Transverse colon (tissue), 4 donors: Measurements from ENCODE around the gene PTPRE. TPM values are rescaled to one million over a fixed set of nuclear protein-coding genes. Genes with fewer than 3 reads are reported as not detected.

Experiments used
- DNase-seq: peaks from one replicate; pipeline ENCODE4 v3.0.0-alpha.2; 2019
- H3K27ac ChIP-seq, 4 donors: fragments of 200-600 bp; sonication (generic); 2 replicates each; pipeline ENCODE4 v1.5.1; 2016 to 2018; ENCODE audit warnings: inconsistent platforms in 4 of 4
- H3K27me3 ChIP-seq: fragments of 200-600 bp; sonication (generic); 2 replicates; pipeline ENCODE4 v1.5.1; 2017; ENCODE audit warnings: inconsistent platforms
- H3K36me3 ChIP-seq, 4 donors: fragments of 200-600 bp; sonication (generic); 2 replicates each; pipeline ENCODE4 v1.5.1; 2017 to 2019; ENCODE audit warnings: inconsistent platforms in 4 of 4
- H3K4me1 ChIP-seq, 4 donors: fragments of 200-600 bp; sonication (generic); 2 replicates each; pipeline ENCODE4 v1.5.1; 2017 to 2020; ENCODE audit warnings: inconsistent platforms in 4 of 4
- H3K4me3 ChIP-seq, 4 donors: fragments of 200-600 bp; sonication (generic); 1 replicate in 1 of 4; 2 replicates in 3 of 4; pipeline versions ENCODE4 v1.5.1 to v1.6.1; 2017 to 2019; ENCODE audit warnings: inconsistent platforms in 4 of 4
- H3K9me3 ChIP-seq, 2 donors: fragments of 200-600 bp; sonication (generic); 2 replicates each; pipeline ENCODE4 v1.5.1; 2017 to 2019; ENCODE audit warnings: inconsistent platforms in 2 of 2
- CTCF ChIP-seq, 5 experiments: fragments of 200-600 bp in 3 of 5; fragments of 450-650 bp in 2 of 5; sonication (generic) in 3 of 5; IDR thresholded peaks; 1 replicate in 2 of 5; 2 replicates in 3 of 5; pipeline ENCODE4 v1.5.1; 2016 to 2017; ENCODE audit warnings: antibody characterized with exemption in 5 of 5, inconsistent platforms in 3 of 5, mild to moderate bottlenecking in 2 of 5, moderate library complexity in 1 of 5
- EP300 ChIP-seq: sonication (generic); formaldehyde crosslinking; IDR thresholded peaks from one replicate; pipeline ENCODE4 v1.6.1; 2017; ENCODE audit warnings: antibody characterized with exemption, low read depth
- POLR2A ChIP-seq: fragments of 450-650 bp; IDR thresholded peaks from one replicate; pipeline ENCODE4 v1.6.1; 2016; ENCODE audit warnings: antibody characterized with exemption, mild to moderate bottlenecking, moderate library complexity
- POLR2AphosphoS5 ChIP-seq, 3 donors: sonication (generic); formaldehyde crosslinking; IDR thresholded peaks; one replicate each; pipeline ENCODE4 v1.6.1; 2016; ENCODE audit warnings: antibody characterized with exemption in 3 of 3
- WGBS, 2 donors: methylation state at CpG; one replicate each; pipeline ENCODE4 v1.1.5; 2018; ENCODE audit warnings: low coverage in 1 of 2; 5-methylcytosine and 5-hydroxymethylcytosine counted together
- in situ Hi-C, 4 donors: fragments of 200-750 bp; cut with MboI; loops; one replicate each; pipeline versions ENCODE4 v1.15.0 to v1.15.1; 2017; ENCODE audit warnings: low sequenced_read_pairs in 3 of 4, low pct_ligation_motif_present in 1 of 4, low pct_unique_long_range_greater_than_20kb in 1 of 4
- intact Hi-C: fragments of 100-400 bp; cut with DNase I; formaldehyde crosslinking; loops from one replicate; pipeline ENCODE4 v1.15.1; 2023; ENCODE audit warnings: low total_unique reads
- total RNA-seq, 4 donors: library from RNA; depleted of rRNA; stranded (reverse); fragments of >200 nt; gene quantifications; one replicate each; pipeline ENCODE4 v1.1.0, GENCODE V29; 2016

Gene PTPRE
- total RNA-seq, 4 donors from 2014 or later, result 25.7 to 43.6 (median 26.7) TPM

DNA sequence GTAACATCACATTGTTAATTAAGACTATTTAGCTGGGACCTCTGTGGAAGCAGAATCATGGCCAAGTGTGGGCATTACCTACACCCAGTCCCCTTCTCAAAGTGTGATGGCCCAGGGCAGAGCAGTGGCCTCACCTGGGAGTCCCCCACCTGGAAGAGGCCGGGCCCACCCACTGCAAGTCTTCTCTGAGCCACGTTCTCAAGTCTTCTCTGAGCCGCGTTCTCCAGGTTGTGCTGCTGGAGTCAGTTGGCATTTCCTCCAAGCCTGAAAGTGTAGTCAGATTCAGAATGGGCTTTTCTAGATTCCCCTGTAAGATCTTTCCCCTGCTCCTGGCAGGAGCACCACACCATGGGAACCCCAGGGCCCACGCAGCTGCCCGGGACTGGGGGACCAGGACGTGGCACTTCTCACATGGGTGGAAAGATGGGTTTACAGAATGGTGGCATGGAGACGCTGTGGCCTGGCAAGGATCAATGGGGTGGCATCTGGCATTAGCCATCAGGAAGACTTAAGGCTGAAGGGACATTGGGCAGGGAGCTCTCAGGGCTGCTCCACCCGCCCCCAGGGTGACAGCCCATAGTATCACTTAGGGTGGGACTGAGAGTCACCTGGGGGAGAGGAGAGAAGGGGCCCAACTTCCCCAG, 151.3 kb downstream of the PTPRE start:
- H3K27me3 ChIP-seq, result no peaks in the 10 kb centered on the region
- peaks cover 0 to 6% (median 0%) of the 10 kb centered on the region in 4 donors for H3K4me1 ChIP-seq
- intact Hi-C loops (no loop called here), in situ Hi-C loops (no loop called here)
- H3K9me3 ChIP-seq, result no peaks in the 10 kb centered on the region
- DNase-seq, result no peak
- TF ChIP-seq CTCF (IDR thresholded peaks at IDR 0.05) (no peak), POLR2A (no peak), EP300 (no peak)
- no peak overlapping the region for H3K4me3 ChIP-seq
- no peak overlapping the region for H3K27ac ChIP-seq
- no peaks in the 10 kb centered on the region for H3K36me3 ChIP-seq
- WGBS, 2 donors, result 95% methylated on average over 9 of the region's 9 CpGs; no CpG with 5 or more reads in 1 of the 2 donors

GRCh38 chr10:128058750-128059134, 151.8 kb downstream of the PTPRE start:
- H3K36me3 ChIP-seq, result no peaks in the 10 kb centered on the region
- DNase-seq, result no peak

GRCh38 chr10:128059266-128059981, 152.5 kb downstream of the PTPRE start:
- H3K36me3 ChIP-seq, result no peaks in the 10 kb centered on the region
- 74 to 85% methylated on average over 4 to 15 of the region's 15 CpGs for WGBS, 2 donors
- peaks cover 0 to 18% (median 4%) of the 10 kb centered on the region in 4 donors for H3K4me1 ChIP-seq
- no peaks in the 10 kb centered on the region for H3K27me3 ChIP-seq
- in situ Hi-C loops (no loop called here), intact Hi-C loops (no loop called here)
- no peak overlapping the region for H3K27ac ChIP-seq
- TF ChIP-seq POLR2A (no peak), CTCF (IDR thresholded peaks at IDR 0.05) (no peak), EP300 (no peak), POLR2AphosphoS5 (IDR thresholded peaks at IDR 0.05) (no peak)
- H3K9me3 ChIP-seq, result no peaks in the 10 kb centered on the region
- no peak for DNase-seq
- no peak overlapping the region for H3K4me3 ChIP-seq

More at GRCh38 chr10:128058750-128059134, 151.8 kb downstream of the PTPRE start:
- intact Hi-C loops, result no loop called here
- no peaks in the 10 kb centered on the region for H3K27me3 ChIP-seq
- no peaks in the 10 kb centered on the region for H3K9me3 ChIP-seq
- in situ Hi-C loops, result no loop called here
- TF ChIP-seq POLR2A (no peak), EP300 (no peak), CTCF (IDR thresholded peaks at IDR 0.05) (no peak), POLR2AphosphoS5 (IDR thresholded peaks at IDR 0.05) (no peak)
- H3K4me3 ChIP-seq, result no peak overlapping the region
- peaks cover 0 to 11% (median 2%) of the 10 kb centered on the region in 4 donors for H3K4me1 ChIP-seq
- no peak overlapping the region for H3K27ac ChIP-seq

GRCh38 chr10:128059982-128060293, 153.0 kb downstream of the PTPRE start:
- no peak for DNase-seq
- Histone ChIP-seq H3K27ac (no peak overlapping the region), H3K36me3 (no peaks in the 10 kb centered on the region), H3K9me3 (no peaks in the 10 kb centered on the region), H3K27me3 (no peaks in the 10 kb centered on the region), H3K4me3 (no peak overlapping the region), H3K4me1 (peaks cover 0 to 23% (median 4%) of the 10 kb centered on the region in 4 donors)
- 0 to 96% methylated on average over 1 of the region's 1 CpG for WGBS, 2 donors
- intact Hi-C loops (no loop called here), in situ Hi-C loops (no loop called here)
- TF ChIP-seq POLR2AphosphoS5 (IDR thresholded peaks at IDR 0.05) (no peak), POLR2A (no peak), EP300 (no peak), CTCF (IDR thresholded peaks at IDR 0.05) (no peak)
